NCI-H460 (cell line): ENCODE measurements around the gene HSDL2. TPM values are rescaled to one million over a fixed set of nuclear protein-coding genes. Genes with fewer than 3 reads are reported as not detected.

ENCODE experiments used
- DNase-seq: peaks from one replicate; pipeline ENCODE4 v3.0.0-alpha.2; 2016; ENCODE audit warnings: low read depth; ENCODE audit errors: extremely low read depth
- total RNA-seq: library from RNA; depleted of rRNA; stranded (reverse); fragments of >200 nt; shearing (Covaris generic); gene quantifications from 2 replicates; pipeline ENCODE4 v1.2.3, GENCODE V29; 2014

Gene HSDL2
- total RNA-seq, 1 experiment from 2014 or later = 42.4 TPM

DNA sequence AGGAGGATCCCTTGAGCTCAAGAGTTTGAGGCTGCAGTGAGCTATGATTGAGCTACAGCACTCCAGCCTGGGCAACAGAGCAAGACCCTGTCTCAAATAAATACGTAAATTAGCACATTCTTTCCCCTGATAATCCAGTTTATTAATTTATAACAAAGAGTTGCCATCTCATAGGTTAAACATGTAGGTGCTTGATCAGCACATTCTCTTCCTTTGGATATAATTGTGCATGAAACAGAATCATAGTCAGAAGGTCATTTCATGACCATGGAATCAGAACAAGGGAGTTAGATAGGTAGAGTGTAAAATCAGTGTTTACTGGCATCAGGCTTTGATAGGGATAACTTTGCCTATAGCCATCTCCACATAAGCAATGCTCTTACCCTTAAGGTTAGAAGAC lies 63.7 kb downstream of the HSDL2 start:
- DNase-seq = no peak

DNA sequence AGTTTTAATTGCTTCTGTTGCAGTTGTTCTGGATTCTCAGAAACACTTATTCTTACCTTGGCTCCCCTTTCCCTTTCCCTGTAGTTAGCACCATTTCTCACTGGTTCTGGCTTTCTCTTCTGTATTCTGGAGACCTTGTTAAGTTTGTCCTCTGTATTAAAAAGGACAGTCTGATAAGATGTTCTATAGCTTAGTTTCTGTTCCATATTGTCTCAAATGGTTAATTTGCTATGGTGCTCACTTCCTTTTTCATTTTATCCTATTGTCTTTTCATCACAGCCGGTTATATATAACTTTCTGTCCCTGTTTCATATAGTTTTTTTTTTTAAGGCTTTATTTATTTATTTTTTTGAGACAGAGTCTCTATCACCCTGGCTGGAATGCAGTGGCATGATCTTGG lies 65.3 kb downstream of the HSDL2 start:
- no peak for DNase-seq

DNA sequence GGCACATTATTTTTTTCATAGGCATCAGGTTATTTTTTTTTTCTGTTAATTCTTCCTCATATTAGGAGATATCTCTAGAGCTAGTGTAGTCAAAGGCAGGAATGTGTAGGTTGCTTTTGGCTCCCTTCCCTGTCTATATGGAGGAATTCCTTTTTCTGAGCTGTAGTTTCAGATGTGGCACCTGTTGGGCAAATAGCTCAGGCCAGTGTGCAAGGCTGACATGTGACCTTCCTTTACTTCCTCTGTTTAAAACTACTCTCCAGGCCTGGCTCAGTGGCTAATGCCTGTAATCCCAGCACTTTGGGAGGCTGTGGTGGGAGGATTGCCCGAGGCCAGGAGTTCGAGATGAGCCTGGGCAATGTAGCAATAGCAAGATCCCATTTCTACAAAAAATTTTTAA lies 66.2 kb downstream of the HSDL2 start:
- DNase-seq = no peak

DNA sequence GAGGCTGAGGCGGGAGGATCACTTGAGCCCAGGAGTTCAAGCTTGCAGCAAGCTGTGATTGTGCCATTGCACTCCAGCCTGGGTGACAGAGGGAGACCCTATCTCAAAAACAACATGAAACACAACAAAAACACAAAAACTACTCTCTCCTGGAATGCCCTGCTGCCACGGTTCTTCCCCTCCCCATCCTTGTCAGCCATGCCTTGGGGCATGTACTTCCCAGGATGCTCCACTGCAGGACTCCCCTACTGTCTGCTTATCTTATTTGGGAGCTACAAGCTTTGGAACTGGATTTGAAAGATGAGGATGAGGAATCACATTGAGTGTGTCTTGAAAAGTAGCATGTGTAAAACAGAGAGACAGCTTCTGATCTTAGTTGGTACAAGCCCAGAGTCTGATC lies 66.6 kb downstream of the HSDL2 start:
- no peak for DNase-seq

DNA sequence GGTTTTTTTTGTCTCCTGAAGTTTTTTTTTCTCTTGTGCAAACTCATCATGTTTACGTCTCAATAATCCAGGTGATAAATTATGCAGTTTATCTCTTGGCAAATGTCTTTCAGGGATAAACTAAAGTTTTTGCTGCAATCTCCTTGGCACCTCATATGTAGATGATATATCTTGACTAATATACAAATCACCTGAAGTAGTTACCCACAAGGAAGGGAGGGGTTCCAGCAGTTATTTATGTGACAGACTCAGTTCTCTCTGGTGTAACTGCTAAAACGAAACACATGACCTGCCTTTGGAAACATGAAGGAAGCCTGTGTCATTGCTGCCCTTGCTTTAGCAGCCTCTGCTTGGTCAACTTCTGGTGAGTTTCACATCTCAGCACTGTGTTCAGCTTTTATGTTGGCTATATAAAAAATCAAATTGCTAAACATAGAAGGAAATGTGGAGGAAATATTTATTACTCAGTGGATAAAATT lies 67.4 kb downstream of the HSDL2 start:
- DNase-seq = no peak

DNA sequence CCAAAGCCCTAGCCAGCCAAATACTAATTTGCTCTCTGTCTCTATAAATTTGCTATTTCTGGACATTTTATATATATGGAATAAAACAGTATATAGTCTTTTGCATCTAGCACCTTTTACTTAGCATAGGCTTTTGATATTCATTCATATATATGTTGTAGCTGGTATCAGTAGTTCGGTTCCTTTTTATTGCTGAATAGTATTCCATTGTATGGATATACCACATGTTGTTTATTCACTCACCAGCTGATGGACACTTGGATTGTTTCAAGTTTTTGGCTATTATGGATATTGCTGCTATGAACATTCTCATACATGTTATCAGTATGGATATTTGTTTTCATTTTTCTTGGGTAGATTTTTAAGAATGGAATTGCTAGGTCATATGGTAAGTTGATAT lies 82.9 kb downstream of the HSDL2 start:
- DNase-seq = no peak

DNA sequence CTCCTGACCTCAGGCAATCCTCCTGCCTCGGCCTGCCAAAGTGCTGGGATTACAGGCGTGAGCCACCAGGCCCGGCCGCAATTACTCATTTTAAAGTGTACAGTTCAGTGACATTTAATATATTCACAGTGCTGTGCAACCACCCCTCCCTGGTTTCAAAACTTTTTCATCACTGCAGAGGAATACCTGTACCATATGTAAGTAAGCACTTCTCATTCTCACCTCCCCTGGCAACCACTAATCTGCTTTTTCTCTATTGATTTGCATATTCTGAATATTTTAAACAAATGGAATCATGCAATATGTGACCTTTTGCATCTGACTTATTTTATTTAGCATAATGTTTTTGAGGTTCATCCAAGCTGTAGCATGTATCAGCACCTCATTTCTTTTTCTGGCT lies 85.4 kb downstream of the HSDL2 start:
- DNase-seq = no peak

DNA sequence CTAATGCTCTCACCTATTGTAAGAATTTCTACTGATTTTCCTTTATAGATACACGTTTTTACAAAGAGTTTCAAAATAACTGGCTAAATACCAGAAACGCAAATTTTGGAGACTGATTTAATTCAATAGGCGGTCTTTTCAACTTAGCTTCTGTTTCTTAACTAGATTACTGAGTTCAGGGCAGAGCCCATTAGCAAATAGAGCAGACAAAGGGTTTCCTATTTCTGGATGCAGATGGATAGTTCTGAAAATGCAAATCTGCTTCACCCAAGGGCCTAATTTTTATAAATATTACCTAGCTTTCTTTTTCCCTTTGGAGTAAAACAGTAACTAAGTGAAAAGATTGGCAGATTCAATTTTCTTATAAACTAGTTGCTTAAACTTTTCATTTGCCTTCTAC lies 93.1 kb downstream of the HSDL2 start:
- DNase-seq = no peak

DNA sequence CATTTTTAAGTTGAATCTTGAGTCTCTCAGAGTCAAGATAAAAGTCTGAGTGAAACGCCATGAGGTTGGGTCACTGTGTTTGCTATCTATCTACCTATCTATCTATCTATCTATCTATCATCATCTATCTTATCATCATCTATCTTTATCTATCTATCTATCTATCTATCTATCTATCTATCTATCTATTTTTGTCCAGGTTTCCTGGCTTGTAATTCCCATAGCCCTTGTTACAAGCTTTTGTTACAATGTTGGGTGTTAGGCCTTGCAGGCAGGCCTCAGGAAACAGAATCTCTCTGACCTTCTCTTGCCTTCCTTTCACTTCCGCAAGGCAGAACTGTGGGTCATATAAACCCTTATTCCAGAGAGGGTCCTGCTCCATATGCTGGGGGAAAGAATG lies 94.1 kb downstream of the HSDL2 start:
- no peak for DNase-seq

DNA sequence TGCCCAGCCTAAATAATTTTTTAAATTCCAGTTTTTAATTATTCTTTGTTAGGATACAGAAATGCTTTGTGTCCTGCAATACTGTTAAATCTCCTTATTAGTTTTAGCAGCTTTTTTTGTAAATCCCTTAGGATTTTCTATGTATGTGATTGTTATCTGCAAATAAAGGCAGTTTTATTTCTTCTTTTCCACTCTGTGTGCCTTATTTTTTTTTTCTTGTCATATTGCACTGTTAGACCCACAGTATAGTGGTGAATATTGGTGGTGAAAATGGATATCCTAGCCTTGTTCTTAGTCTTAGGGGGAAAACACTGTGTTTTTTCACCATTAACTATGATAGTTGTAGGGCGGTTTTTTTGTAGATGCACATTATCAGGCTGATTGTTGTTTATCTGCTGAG lies 95.4 kb downstream of the HSDL2 start:
- no peak for DNase-seq

DNA sequence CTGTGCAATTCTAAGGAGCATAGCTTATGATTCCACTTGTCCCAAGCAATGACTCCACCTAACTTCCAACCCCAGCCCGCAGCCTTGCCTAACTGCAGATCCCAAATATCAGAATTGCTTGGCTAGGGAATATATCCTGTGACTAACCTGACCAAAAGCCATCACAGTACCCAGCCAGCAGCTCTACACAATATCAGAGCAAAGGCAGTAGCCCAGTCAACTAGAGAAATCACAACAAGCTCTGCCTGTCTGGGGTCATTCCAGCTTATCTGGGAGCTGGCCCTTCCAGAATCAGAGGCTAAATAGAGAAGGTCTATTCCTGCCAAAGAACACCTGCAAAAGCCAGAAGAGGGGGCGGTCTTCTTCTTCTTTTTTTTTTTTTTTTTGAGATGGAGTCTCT lies 97.4 kb downstream of the HSDL2 start:
- no peak for DNase-seq

DNA sequence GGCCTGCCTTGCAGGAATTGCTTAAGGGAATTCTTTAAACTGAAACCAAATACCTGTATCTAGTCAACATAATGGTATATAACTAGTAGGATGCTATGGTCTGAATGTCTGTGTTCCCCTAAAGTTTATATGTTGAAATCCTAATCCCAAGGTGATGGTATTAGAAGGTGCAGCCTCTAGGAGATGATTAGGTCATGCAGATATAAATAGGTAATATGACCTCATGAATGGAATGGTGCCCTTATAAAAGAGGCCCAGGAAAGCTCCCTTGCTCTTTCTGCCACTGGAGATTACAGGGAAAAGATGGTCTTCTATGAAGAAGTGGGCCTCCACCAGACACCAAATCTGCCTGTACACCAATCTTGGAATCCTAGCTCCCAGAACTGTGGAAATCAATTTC lies 99.3 kb downstream of the HSDL2 start:
- no peak for DNase-seq

DNA sequence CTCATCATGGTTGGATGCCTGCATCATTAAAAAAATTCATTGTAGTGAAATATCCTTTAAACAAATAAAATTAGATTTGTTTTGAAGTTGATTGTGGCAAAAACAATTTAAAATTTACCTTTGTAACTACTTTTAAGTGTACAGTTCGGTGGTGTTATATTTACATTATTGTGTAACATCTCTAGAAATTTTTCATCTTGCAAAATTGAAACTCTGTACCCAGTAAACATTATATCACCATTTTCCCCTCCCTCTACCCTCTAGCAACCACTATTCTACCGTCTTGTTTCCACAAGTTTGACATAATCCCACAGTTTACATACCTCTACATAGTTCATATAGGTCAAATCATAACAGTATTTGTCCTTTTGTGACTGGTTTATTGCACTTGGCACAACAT lies 104.7 kb downstream of the HSDL2 start:
- DNase-seq = no peak

DNA sequence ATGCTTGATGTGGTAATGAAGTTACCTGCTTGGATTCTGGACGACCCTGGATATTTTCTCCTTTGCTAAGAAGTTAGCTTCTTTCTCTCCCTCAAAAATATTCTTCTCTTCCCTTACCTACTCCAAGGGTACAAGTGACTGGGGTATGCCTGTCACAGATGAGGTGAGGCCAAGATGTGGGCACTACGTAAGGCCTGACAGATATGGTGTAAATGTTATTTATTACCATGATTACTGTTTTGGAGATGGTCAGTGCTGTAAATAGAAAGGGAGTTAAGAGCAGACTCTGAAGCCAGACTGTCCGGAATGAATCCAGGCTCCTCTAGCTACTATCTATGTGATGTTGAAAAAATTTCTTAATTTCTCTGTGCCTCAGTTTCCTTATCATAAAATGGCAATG lies 105.7 kb downstream of the HSDL2 start:
- no peak for DNase-seq

DNA sequence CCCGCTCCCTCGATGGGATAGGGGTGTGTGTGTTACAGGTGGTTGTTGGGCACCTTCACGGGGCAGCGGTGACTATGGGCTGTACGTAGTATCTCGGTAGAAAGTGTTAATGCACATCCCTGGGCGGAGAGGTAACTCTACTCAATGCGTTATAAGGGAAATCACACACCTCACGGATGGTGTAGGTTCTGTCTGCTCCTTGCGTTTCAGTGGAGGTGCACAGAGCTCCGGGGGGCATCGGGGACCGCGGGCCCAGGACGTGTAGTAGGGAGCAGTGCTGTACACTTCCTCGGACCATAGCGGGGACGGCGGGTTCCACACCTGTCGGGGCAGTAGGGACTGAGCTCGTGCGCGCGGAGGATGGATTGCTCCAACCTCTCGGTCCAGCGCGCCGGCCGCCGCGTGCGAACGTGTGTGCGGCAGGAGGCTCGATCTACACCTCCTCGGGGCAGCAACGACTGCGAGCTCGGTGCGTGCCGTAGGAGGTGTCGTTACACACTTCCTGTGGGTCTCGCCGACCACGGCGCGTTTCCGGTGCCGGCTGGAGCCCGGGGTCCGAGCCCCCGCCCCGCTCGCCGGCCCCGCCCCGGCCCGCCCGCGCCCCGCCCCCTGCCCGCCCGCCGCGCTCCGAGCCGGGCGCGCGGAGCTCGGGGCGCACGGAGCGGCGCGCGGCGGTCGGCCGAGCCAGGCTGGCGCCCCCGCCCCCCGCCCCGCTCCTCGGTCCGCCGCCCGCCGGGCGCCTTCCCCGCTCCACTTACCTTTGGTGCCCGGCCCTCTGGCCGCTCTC lies 106.5 kb downstream of the HSDL2 start, which contains the start of gene KIAA1958:
Gene KIAA1958 (plus strand): TSS at position 607 of the 787 bp plus-strand sequence. CDS start 87,254 bp downstream, outside the sequence.
- peak; percentile 82 for DNase-seq

DNA sequence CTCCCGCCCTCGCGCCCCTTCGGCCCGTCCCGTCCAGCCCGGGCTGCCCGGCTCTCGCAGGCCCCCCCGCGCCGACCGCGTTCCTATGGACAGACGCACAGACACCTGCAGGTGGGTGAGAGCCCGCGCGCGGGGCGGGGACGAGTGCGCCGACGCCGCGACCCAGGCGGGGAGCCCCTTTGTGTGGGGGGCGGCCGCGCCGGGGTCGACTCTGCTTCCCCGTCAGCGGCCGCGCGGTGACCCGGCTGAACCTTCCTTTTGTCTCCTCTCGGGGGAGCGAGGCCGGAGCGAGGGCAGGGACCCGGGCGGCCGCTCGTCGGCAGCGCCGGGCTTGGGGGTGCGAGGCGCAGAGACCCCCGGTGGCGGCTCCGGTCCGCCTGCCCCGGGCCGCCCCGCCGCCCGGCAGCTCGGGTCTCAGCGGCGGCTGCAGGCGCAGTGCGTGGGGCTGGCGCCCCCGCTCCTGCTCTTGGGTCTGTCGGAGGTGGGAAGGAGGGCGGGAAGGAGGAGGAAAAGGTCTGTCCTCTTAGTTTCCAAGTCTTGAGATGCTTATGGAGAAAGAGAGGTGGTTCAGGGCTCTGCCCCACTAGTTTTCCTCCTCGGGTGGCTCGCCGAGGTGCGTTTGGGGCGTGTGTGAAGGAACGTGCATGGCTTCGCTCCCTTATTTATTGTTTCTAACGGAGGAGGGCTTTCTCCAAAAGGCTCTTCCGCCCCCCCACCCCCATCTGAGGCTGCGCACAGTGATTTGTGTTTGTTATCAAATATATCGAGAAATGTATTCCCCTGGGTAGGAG lies 107.3 kb downstream of the HSDL2 start:
- DNase-seq = peak; percentile 29

DNA sequence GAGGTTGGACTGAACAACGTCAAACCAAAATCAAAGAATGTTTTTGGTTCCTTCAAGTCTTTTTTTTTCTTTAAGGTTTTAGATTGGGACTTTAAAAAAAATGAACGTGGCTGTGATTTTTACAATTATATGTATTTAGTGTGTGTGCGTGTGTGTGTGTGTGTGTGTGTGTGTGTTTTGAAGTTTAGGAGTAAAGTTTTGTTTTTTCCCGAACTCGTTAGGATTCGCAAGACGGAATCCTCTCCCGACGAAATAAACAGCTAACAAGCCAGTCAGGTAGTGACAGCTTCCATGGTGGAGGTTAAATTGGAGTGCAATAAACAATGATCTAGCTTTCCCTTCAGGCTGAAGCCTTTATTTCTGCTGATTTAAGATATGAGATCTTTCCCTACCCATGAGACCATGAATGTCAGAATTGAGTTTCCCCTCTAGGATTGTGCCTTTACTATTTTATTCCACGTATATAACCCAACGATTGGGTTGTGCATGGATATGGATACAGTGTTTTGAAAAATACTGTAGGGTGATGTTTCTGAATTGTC lies 108.0 kb downstream of the HSDL2 start:
- DNase-seq = no peak

DNA sequence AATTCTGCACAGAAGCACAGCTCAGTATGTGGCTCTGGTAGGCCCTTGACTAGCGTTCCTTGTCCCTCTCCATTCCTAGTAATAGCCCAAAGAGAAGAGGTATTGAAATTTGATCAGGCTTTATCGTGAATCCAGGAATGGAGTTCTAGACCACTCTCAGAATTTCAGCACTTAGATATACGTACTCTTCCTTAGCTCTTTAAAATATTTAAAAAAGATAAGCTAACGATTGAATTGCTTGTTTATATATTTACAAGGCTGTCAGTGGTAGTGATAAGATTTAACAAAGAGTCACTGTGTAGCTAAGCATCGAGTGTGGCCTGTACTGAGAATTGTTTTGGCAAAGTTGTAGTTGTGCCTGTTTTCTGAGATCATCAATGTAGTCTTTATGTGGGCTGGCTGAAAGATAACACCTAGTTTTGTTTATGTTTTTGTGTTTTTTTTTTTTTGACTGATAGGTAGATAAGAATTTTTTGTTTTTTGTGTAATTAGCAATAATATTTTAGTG lies 109.2 kb downstream of the HSDL2 start:
- no peak for DNase-seq

DNA sequence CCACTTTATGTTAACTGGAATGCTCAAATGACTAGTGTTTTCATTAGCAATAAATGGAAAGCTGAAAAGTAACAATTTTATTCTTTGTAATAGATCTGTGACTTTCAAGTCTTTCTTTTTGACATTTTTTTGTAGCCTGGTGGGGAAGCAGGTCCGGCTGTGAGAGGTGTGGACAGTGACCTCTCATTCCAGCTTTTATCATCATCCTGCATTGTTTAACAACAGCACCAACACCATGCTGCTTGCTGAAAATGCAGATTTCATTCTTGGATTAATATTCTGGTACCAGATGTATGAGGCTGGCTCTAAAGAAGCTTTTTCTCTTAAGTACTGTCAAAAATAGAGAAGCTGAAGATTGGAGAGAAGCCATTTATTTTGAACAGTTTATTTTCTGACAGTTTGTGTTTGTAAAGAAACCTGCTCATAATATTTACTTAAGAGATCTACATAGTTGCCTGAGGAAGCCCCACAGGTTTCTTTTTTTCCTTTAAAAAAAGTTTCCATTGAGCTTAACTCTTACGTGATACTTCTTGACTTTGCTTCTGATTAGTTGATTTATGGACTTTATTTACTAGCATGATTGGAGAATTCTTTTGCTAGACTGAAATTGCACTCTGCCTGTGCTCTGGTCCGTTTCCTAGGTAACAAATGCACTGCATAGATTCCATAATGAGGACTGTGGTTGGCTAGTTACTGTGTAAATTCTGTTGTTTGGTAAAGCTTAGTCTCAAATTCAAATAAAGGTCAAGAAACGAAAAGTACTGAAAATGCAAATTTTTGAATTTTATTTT lies 110.2 kb downstream of the HSDL2 start:
- DNase-seq = no peak

DNA sequence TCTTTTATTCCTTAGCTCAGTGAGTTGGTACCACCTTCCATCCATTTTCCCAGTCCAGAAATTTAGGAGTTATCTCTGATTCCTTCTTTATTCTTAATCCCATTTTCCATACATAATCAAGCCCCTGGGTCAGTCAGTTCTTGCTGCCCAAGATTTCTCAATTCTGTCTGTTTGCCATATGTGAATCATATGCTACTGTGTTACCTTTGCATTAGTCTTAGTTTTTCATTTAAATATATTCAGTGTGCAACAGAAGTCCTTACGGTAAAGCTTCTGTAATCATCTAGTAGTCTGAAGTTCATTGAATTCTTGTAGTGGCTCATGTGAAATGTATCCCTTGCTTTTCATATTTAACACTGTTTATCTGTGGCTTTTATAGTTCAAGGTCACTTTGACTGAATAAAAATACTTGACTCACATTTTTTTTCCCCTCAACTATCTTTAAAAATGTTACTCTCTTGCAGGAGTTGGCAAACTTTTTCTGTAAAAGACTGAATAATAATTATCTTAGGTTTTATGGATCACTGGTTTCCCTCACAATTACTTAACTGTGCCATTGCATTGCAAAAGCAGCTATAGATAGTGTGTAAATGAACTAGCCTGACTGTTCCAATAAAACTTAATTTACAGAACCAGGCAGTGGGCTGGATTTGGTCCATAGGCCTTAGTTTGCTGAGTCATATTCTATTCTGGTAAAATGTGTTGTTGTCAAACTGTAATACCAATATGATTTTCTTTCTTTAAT lies 113.7 kb downstream of the HSDL2 start:
- DNase-seq = no peak
